ENCODE results near the gene CREBL2.
"Not testable (repeated sequence)": the region's sequence is repeated elsewhere in the genome, so short reads cannot be mapped to it uniquely, and the experiment has no call there.

CREBL2 gene

DNA sequence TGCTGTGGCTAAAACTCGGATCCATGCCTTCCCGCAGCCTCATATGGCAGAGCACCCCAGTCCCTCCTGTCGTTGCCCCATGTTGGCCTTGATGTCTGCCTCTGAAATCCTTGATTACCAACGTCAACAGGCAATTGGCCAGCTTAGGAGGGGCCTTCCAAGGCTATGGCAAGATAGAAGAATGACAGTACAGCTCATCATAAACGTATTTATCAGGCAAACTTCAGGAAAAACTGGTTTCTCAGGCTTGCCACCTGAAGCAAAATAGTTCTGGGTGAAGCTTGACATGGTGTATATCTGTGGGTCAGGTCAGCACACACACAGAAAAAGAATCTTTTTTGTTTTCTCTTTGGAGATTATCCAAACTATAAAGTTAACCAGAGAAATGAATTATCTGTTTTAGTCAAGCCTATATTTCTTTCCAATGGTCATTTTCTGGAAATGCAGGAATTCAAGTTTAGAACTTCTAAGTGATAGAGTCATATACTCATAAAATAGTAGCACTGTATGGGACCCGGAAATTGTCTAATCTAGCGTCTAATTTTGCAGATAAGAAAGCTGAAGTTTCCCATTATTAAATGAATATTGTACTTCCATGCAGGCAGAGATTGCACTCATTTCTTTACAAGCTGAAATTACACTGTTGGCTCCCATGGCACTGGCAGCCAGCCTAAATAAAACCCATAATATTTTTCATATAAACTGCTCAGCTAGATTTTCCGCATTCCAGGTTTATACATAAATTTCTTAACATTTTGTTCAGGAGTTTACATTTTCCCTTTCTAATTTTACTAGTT is 24.6 kb upstream of the CREBL2 start:
- no peak for DNase-seq (ENCODE audit: extremely low read depth, low read depth)
- TF ChIP-seq, protein P1, sequence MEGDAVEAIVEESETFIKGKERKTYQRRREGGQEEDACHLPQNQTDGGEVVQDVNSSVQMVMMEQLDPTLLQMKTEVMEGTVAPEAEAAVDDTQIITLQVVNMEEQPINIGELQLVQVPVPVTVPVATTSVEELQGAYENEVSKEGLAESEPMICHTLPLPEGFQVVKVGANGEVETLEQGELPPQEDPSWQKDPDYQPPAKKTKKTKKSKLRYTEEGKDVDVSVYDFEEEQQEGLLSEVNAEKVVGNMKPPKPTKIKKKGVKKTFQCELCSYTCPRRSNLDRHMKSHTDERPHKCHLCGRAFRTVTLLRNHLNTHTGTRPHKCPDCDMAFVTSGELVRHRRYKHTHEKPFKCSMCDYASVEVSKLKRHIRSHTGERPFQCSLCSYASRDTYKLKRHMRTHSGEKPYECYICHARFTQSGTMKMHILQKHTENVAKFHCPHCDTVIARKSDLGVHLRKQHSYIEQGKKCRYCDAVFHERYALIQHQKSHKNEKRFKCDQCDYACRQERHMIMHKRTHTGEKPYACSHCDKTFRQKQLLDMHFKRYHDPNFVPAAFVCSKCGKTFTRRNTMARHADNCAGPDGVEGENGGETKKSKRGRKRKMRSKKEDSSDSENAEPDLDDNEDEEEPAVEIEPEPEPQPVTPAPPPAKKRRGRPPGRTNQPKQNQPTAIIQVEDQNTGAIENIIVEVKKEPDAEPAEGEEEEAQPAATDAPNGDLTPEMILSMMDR (IDR thresholded peaks at IDR 0.05; ENCODE audit: low read depth, low read length, missing control alignments) = no peak
- H3K4me3 ChIP-seq (replicated peaks; ENCODE audit: low read depth, low read length) = no peak overlapping the region

DNA sequence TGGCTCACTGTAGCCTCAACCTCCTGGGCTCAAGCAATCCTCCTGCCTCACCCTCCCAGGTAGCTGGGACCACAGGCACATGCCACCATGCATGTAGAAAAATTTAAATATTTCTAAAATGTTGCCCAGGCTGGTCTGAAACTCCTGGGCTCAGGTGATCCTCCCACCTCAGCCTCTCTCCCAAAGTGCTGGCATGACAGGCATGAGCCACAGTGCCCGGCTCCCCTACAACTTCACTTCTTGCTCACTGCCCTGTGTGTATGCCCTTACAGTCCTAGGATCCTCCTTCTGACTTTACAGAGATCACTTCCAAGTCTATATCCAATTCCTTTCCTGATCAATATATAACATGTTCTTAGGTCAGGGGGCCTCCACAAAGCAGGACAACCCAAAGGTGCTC is 23.8 kb upstream of the CREBL2 start:
- TF ChIP-seq, protein P1 (IDR thresholded peaks at IDR 0.05; ENCODE audit: low read depth, low read length, missing control alignments) = no peak
- DNase-seq (ENCODE audit: extremely low read depth, low read depth) = no peak
- no peak overlapping the region for H3K4me3 ChIP-seq (replicated peaks; ENCODE audit: low read depth, low read length)

DNA sequence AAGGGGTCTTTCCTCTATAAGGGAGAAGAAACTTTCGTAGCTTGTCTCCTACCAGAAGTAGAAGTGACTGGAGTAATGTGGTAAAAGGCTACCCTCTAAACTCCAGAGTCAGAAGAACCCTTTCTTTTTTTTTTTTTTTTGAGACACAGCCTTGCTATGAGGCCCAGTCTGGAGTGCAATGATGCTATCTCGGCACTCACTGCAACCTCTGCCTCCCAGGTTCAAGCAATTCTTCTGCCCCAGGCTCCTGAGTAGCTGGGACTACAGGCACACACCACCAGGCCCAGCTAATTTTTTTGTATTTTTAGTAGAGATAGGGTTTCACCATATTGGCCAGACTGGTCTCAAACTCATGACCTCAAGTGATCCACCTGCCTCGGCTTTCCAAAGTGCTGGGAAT is 23.2 kb upstream of the CREBL2 start:
- DNase-seq (ENCODE audit: extremely low read depth, low read depth); H3K4me3 ChIP-seq (replicated peaks; ENCODE audit: low read depth, low read length): not testable (repeated sequence)

DNA sequence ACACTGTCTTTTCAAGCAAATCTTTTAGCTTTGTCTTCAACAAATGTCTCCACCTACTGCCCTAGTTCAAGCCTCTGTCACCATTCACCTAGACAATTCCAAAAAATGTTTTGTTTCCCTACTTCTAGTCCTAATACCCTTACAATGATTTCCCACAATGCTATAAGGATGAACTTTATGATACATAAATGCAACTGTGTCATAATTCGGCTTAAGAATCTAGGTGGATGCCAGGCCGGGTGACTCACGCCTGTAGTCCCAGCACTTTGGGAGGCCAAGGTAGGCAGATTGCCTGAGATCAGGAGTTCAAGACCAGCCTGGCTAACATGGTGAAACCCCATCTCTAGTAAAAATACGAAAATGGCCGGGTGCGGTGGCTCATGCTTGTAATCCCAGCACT is 20.7 kb upstream of the CREBL2 start:
- H3K4me3 ChIP-seq (replicated peaks; ENCODE audit: low read depth, low read length) = no peak overlapping the region
- TF ChIP-seq, protein P1 (IDR thresholded peaks at IDR 0.05; ENCODE audit: low read depth, low read length, missing control alignments) = no peak
- no peak for DNase-seq (ENCODE audit: extremely low read depth, low read depth)

DNA sequence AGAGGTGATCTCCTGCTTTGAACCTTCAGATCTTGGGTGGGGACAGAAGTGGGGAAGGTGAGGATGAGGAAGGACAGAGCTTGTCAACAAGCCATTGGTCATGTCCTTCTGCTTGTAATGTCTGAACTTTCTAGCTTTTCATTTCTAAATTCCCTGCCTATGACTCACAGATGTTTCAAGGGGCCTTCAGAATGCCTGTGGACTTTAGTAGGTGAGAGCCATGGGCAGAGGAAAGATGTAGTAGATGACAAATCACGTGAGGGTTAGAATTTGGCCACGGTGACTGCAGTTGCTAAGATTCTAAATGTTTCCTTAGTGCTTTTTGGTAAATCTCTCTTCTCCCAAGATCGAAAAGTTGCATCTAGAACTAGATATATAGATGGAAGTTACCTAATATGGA is 18.7 kb upstream of the CREBL2 start:
- TF ChIP-seq, protein P1 (IDR thresholded peaks at IDR 0.05; ENCODE audit: low read depth, low read length, missing control alignments) = no peak
- DNase-seq (ENCODE audit: extremely low read depth, low read depth) = no peak
- no peak overlapping the region for H3K4me3 ChIP-seq (replicated peaks; ENCODE audit: low read depth, low read length)

DNA sequence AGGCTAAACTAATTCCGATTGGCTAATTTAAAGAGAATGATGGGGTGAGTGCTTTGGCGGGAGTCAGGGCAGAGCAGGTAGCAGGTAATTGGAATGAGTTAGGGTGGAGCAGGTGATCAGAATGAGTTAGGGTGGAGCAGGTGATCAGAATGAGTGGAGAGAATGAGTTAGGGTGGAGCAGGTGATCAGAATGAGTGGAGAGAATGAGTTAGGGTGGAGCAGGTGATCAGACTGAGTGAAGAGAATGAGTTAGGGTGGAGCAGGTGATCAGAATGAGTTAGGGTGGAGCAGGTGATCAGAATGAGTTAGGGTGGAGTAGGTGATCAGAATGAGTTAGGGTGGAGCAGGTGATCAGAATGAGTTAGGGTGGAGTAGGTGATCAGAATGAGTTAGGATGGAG is 15.7 kb upstream of the CREBL2 start:
- DNase-seq (ENCODE audit: extremely low read depth, low read depth); H3K4me3 ChIP-seq (replicated peaks; ENCODE audit: low read depth, low read length): not testable (repeated sequence)

DNA sequence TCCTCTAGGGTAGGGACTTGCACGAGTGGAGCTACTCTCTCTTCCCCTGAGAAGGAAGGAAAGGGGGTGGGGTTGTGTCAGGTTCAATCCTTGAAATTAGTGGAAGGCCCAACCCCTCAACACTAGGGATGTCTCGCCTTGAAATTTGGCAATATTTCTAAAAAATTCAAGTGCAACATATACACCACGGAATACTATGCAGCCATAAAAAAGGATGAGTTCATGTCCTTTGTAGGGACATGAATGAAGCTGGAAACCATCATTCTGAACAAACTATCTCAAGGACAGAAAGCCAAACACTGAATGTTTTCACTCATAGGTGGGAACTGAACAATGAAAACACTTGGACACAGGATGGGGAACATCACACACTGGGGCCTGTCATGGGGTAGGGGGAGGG is 15.1 kb upstream of the CREBL2 start:
- not testable (repeated sequence) for DNase-seq (ENCODE audit: extremely low read depth, low read depth); H3K4me3 ChIP-seq (replicated peaks; ENCODE audit: low read depth, low read length)

DNA sequence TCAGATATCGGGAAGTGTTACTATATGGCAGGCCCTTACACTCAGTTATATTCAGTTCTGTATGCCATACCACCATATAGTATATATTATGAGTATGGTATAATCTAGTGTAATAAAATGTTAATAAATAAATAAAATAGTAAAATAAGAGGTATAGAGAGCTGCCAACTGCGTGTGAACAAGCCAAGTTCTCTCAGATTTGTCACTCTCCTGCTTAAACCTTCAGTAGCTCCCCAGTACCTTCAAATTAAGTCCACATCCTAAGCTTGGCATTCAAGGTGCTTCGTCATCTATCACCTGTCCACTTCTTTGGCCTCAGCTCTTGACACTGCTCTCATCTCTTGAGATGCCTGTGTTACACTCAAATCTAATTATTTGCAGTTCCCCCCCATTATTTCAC is 12.8 kb upstream of the CREBL2 start:
- DNase-seq (ENCODE audit: extremely low read depth, low read depth) = no peak
- TF ChIP-seq, protein P1 (IDR thresholded peaks at IDR 0.05; ENCODE audit: low read depth, low read length, missing control alignments) = no peak
- no peak overlapping the region for H3K4me3 ChIP-seq (replicated peaks; ENCODE audit: low read depth, low read length)
